Measurements from ENCODE around the gene ATF7.
"Not testable (repeated sequence)": the region's sequence is repeated elsewhere in the genome, so short reads cannot be mapped to it uniquely, and the experiment has no call there.

The ATF7 gene

DNA sequence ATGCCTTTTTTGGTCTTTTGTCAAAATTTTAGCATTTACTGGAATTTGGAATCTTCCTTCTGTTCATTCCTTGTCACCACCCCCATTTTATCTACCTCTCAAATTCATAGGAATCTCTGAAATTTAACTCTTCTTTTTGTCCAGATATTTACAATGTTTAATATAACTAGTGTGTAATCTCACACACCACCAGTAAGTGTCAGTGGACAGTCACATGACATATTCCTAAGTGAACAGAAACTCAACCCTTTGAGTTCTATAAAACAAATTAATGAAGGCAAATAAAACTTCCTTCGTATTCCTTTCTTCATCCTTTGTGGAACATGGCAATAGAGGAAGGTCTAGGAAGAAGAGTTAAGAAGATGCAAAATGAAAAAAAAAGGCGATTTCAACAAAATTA lies 26.6 kb downstream of the ATF7 start:
- H3K9ac ChIP-seq (ENCODE audit: low read depth, low read length): no peak overlapping the region
- H3K9me3 ChIP-seq (ENCODE audit: insufficient read depth, low read length, severe bottlenecking): no peaks in the 10 kb centered on the region
- no peak overlapping the region for H3K4me3 ChIP-seq (ENCODE audit: low read depth in 1 of 2, low read length in 2 of 2)
- ATAC-seq (ENCODE audit: insufficient read depth, low read depth) (no peak), DNase-seq (no peak)
- H3K36me3 ChIP-seq (ENCODE audit: insufficient read depth, low read length): peaks cover 7% of the 10 kb centered on the region
- no peaks in the 10 kb centered on the region for H4K20me1 ChIP-seq (ENCODE audit: insufficient read depth, low read length)
- H3K27me3 ChIP-seq (ENCODE audit: insufficient read depth, low read length, poor library complexity): no peaks in the 10 kb centered on the region
- TF ChIP-seq EZH2 (IDR thresholded peaks at IDR 0.05; ENCODE audit: borderline replicate concordance, low read depth, low read length, severe bottlenecking): no peak
- TF ChIP-seq, protein P1, sequence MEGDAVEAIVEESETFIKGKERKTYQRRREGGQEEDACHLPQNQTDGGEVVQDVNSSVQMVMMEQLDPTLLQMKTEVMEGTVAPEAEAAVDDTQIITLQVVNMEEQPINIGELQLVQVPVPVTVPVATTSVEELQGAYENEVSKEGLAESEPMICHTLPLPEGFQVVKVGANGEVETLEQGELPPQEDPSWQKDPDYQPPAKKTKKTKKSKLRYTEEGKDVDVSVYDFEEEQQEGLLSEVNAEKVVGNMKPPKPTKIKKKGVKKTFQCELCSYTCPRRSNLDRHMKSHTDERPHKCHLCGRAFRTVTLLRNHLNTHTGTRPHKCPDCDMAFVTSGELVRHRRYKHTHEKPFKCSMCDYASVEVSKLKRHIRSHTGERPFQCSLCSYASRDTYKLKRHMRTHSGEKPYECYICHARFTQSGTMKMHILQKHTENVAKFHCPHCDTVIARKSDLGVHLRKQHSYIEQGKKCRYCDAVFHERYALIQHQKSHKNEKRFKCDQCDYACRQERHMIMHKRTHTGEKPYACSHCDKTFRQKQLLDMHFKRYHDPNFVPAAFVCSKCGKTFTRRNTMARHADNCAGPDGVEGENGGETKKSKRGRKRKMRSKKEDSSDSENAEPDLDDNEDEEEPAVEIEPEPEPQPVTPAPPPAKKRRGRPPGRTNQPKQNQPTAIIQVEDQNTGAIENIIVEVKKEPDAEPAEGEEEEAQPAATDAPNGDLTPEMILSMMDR (IDR thresholded peaks at IDR 0.05; ENCODE audit: borderline replicate concordance, extremely low read depth, low read length, poor library complexity, severe bottlenecking): no peak
- H3K79me2 ChIP-seq (ENCODE audit: insufficient read depth, low read length): peaks cover 23% of the 10 kb centered on the region; the same call in 1 of the 2 replicates
- H2AFZ ChIP-seq (ENCODE audit: low read depth, low read length): no peak overlapping the region
- H3K4me1 ChIP-seq (ENCODE audit: insufficient read depth, low read length): peaks cover 17% of the 10 kb centered on the region
- H3K27ac ChIP-seq (ENCODE audit: low read length): no peak overlapping the region
- H3K4me2 ChIP-seq (ENCODE audit: insufficient read depth, low read length): no peak overlapping the region

- DNase-seq; H4K20me1 ChIP-seq (ENCODE audit: insufficient read depth, low read length); ATAC-seq (ENCODE audit: insufficient read depth, low read depth); H3K9ac ChIP-seq (ENCODE audit: low read depth, low read length); H3K27me3 ChIP-seq (ENCODE audit: insufficient read depth, low read length, poor library complexity); H3K4me3 ChIP-seq (ENCODE audit: low read depth in 1 of 2, low read length in 2 of 2); H3K36me3 ChIP-seq (ENCODE audit: insufficient read depth, low read length); H2AFZ ChIP-seq (ENCODE audit: low read depth, low read length); H3K9me3 ChIP-seq (ENCODE audit: insufficient read depth, low read length, severe bottlenecking); H3K4me2 ChIP-seq (ENCODE audit: insufficient read depth, low read length); H3K27ac ChIP-seq (ENCODE audit: low read length): not testable (repeated sequence)
- Histone ChIP-seq H3K79me2 (ENCODE audit: insufficient read depth, low read length) (peaks cover 21% of the 10 kb centered on the region; the same call in 1 of the 2 replicates), H3K4me1 (ENCODE audit: insufficient read depth, low read length) (peaks cover 15% of the 10 kb centered on the region)
These were observed 27.2 kb downstream of the ATF7 start for GRCh38 chr12:53598971-53599370.

DNA sequence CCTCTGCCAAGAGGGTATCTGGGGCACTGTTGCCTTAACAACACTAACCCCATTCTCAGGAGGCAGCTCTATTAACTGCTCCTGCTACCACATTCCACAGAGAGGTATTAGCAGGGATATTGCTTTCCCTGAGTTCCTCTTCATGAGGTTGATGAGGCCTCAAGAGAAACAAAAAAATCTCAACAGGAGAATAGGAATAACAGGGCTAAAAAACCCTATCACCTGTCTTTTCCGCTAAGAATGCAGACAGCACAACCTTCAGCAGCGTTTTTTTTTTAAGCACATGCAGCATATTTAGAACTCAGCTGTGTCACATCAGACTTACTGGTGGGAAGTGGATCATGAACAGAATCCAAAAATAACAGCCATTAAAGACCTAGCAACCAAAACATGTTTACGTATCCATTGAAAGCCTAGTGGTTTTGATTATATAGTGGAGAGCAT lies 29.2 kb downstream of the ATF7 start:
- ATAC-seq (ENCODE audit: insufficient read depth, low read depth): no peak
- Histone ChIP-seq H3K27me3 (ENCODE audit: insufficient read depth, low read length, poor library complexity) (no peaks in the 10 kb centered on the region), H3K4me1 (ENCODE audit: insufficient read depth, low read length) (no peaks in the 10 kb centered on the region), H3K36me3 (ENCODE audit: insufficient read depth, low read length) (peaks cover 7% of the 10 kb centered on the region), H3K9me3 (ENCODE audit: insufficient read depth, low read length, severe bottlenecking) (no peaks in the 10 kb centered on the region), H3K4me3 (ENCODE audit: low read depth in 1 of 2, low read length in 2 of 2) (no peak overlapping the region), H3K4me2 (ENCODE audit: insufficient read depth, low read length) (no peak overlapping the region), H3K27ac (ENCODE audit: low read length) (no peak overlapping the region), H3K9ac (ENCODE audit: low read depth, low read length) (no peak overlapping the region), H2AFZ (ENCODE audit: low read depth, low read length) (no peak overlapping the region), H4K20me1 (ENCODE audit: insufficient read depth, low read length) (no peaks in the 10 kb centered on the region), H3K79me2 (ENCODE audit: insufficient read depth, low read length) (peaks cover 5% of the 10 kb centered on the region; the same call in 1 of the 2 replicates)
- no peak for TF ChIP-seq EZH2 (IDR thresholded peaks at IDR 0.05; ENCODE audit: borderline replicate concordance, low read depth, low read length, severe bottlenecking)
- TF ChIP-seq, protein P1 (IDR thresholded peaks at IDR 0.05; ENCODE audit: borderline replicate concordance, extremely low read depth, low read length, poor library complexity, severe bottlenecking): no peak
- DNase-seq: no peak

DNA sequence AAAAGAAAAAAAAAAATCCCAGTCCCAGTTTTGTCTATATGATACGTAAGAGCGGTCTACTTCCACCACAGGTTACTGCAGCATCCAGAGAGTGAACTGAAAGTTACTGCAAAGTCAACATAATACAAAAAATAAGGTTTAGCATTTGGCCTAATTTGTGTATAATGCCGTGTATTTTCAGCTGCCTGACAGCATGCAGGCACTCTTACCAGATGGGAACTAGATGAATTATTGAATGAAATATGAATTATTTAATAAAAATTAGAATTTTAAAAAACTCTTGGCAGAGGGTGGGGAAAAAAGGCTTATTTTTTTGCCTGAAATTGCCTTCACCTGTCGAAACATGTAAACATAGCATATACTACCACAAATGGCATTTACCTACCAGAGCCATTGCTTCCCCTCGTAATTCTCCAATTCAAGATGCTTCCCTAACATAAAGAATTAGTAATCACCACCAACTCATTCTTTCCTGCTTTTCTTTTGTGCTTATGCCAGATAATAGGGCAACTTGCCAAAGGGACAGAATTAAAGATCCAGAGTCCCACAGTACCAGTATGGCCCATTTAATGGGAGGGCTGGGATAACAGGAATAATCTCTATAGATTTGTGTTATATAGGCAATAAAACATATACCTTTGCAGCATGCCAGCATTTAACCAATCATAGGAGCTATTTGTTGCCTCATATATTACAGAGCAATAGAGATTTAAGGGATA lies 31.1 kb downstream of the ATF7 start:
- ATAC-seq (ENCODE audit: insufficient read depth, low read depth) (no peak), DNase-seq (no peak)
- Histone ChIP-seq H2AFZ (ENCODE audit: low read depth, low read length) (no peak overlapping the region), H3K4me3 (ENCODE audit: low read depth in 1 of 2, low read length in 2 of 2) (no peak overlapping the region), H3K27ac (ENCODE audit: low read length) (no peak overlapping the region), H3K79me2 (ENCODE audit: insufficient read depth, low read length) (0 out of 2 replicates have a peak, but pooled peaks cover 7% of the 10 kb centered on the region), H3K9me3 (ENCODE audit: insufficient read depth, low read length, severe bottlenecking) (no peaks in the 10 kb centered on the region), H4K20me1 (ENCODE audit: insufficient read depth, low read length) (0 out of 2 replicates have a peak, but pooled peaks cover 4% of the 10 kb centered on the region), H3K27me3 (ENCODE audit: insufficient read depth, low read length, poor library complexity) (no peaks in the 10 kb centered on the region), H3K4me2 (ENCODE audit: insufficient read depth, low read length) (no peak overlapping the region), H3K36me3 (ENCODE audit: insufficient read depth, low read length) (peaks cover 3% of the 10 kb centered on the region; the same call in 1 of the 2 replicates), H3K4me1 (ENCODE audit: insufficient read depth, low read length) (no peaks in the 10 kb centered on the region), H3K9ac (ENCODE audit: low read depth, low read length) (no peak overlapping the region)
- TF ChIP-seq, protein P1 (IDR thresholded peaks at IDR 0.05; ENCODE audit: borderline replicate concordance, extremely low read depth, low read length, poor library complexity, severe bottlenecking): no peak
- no peak for TF ChIP-seq EZH2 (IDR thresholded peaks at IDR 0.05; ENCODE audit: borderline replicate concordance, low read depth, low read length, severe bottlenecking)

All from DND-41 (cell line).